ENCODE measurements around the gene NUP153.
"Not testable (repeated sequence)": the region's sequence is repeated elsewhere in the genome, so short reads cannot be mapped to it uniquely, and the experiment has no call there.

The NUP153 gene

DNA sequence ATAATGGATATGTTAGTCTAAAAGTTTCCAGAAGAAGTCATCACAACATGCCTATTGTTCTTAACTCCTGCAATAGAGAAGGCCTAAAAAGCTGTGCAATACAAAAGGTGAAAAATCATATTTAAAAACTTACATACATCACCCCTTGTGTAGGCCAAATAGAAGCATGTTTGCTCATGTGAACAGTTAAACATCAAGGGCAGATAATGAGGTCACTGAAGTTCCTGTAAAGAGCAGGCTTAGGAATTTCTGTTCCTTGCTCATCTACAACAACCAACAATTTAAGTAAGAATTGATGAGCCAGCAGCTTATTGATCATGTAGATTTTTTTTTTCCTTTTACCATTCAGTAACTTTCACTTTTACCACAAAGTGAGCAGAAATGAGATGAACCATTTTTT, 7.5 kb upstream of the NUP153 start:
- DNase-seq (ENCODE audit: low read depth), result no peak

DNA sequence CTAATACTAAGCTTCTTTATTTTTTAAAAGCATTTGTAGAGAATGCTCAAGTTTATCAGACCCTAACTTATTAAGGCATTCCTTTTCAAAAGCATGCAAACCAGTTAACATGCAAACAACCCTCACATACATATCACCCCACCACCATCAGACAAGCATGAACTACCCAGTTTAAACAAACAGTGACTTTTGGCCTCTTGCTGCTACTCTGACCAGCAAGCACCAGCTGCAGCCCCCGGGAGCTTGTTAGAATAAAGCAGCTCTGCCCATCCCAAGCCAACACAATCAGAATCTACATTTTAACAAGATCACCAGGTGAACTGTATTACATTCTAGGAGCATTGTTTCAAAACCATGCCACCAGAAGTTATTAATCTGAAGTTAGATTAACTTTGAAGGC, 5.9 kb upstream of the NUP153 start:
- DNase-seq (ENCODE audit: low read depth), result no peak

DNA sequence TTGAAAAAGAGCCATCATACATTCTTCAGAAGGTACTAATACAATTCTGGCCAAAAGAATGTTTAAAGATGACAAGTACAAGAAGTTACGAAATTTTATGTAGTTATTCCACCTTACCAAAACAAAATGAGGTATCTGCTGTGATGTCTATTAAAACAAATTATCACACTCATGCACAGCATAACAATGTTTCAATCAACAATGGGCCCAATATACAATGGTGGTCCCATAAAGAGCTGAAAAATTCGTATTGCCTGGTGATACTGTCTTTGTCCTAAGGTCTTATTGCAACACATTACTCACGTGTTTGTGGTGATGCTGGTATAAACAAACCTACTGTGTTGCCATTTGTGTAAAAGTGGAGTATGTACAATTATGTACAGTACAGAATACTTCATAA, 3.6 kb upstream of the NUP153 start:
- DNase-seq (ENCODE audit: low read depth), result peak; percentile 71

DNA sequence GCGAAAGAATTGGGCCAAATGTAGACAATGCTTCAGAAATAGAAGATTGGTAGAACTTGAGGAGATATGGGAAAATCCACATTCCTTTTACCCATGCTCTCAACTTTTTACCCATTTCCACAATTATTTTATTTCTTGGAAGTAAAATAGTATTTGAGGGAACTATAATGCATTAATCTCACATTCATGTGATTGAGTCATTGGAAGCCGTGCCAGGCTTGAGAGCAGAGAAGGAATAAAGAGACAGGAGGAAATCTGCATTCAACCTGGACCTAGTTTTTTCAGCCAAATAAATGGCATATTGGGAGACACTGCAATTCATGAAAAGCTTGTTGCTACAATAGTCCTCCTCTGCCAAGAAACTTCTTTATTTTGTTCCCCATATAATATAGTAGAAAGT, 2.8 kb upstream of the NUP153 start:
- DNase-seq (ENCODE audit: low read depth), result no peak

DNA sequence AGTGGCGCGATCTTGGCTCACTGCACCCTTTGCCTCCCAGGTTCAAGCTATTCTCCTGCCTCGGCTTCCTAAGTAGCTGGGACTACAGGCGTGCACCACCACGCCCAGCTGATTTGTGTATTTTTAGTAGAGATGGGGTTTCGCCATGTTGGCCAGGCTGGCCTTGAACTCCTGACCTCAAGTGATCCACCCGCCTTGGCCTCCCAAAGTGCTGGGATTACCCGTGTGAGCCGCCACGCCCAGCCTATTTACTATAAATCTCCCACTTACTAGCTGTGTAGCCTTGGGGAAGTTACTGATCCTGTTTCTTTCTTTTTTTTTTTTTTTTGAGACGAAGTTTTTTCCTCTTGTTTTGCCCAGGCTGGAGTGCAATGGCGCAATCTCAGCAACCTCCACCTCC, 1.3 kb upstream of the NUP153 start:
- not testable (repeated sequence) for DNase-seq (ENCODE audit: low read depth)

DNA sequence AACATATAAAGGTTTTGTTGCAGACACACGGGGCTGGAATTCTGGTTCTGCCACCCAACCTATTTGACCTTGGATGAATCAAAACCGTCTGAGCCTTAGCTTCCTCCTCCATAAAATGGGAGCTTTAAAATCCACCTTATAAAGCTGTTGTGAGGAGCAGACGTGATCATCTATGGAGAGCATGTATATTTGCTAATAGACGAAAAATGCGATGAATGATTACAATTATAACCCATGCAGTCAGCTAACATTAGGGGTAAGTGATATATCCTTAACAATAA, 586 bp upstream of the NUP153 start:
- no peak for DNase-seq (ENCODE audit: low read depth)

DNA sequence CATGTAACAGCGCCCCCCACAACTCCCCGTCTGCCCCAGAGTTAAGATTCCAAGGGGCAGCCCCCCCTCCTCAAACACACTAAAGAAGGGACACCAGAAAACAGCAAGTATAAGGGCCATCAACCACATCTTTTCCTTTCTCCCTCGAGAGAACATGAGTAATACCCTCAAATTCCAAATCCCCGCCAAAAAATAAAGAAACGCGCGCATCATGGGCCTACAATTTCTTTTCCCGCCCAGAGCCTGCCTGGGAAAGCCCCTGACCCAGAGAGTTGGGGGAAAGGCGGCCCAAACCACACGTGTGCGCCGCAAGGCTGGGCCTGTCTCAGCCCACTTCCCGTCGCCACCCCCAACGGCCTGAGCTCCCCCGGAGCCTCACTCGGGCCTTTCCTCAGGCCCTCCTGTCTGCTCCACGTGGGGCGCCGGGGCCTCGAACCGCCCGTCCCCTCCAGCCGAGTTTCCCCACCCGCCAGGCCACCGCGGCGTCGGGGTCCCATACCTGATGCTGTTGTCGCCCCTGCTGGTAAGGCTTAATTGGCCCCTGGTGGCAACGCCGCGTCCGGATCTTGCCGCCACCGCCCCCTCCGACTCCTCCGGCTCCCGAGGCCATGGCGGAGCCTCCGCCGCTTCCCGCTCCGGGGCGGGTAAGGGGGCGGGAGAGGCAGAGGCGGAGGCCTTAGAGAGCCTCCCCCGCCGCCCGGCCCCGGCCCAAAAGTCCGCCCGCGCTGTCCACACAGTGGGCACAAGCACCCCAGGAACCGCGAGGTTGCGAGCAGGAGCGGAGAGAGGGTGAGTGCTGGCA, 746 bp downstream of the NUP153 start:
- DNase-seq (ENCODE audit: low read depth), result peak; percentile 56

DNA sequence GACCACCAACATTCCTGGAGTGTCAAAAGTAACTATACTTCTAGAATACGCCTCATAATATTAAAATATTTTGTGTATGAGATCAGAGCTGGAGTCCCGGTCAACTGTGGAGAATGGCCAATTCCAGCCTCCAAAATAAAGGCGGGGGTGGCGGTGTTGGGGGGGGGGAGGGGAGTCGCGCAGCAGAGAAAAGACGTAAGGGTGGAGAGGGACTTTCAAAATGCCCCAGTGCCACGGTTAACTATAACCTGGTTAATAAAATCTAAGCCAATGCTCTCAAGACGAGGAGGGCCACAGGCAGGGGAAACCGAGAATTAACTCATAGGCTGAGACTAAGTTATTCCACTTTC, 1.3 kb downstream of the NUP153 start:
- peak; percentile 75 for DNase-seq (ENCODE audit: low read depth)

DNA sequence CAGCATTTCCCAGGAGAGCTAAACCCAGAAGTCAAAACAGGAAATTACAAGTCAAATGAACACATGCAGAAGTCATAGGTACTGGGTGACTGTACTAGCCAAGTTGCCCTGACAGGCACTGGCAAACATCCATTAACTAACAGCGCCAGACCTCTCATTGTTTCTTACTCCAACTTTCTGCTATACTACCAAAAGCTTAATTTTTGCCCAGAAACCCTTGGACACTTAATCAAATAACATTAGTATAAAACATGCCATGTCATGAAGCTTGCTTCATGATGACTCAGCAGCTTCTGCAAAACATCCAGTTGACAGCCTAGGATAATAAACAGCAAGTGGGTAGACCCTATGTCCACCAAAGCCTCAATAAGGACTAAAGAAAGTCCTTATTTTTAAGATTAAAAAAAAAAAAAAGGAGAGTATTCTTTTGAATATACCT, 3.5 kb downstream of the NUP153 start:
- DNase-seq (ENCODE audit: low read depth), result peak; percentile 81

DNA sequence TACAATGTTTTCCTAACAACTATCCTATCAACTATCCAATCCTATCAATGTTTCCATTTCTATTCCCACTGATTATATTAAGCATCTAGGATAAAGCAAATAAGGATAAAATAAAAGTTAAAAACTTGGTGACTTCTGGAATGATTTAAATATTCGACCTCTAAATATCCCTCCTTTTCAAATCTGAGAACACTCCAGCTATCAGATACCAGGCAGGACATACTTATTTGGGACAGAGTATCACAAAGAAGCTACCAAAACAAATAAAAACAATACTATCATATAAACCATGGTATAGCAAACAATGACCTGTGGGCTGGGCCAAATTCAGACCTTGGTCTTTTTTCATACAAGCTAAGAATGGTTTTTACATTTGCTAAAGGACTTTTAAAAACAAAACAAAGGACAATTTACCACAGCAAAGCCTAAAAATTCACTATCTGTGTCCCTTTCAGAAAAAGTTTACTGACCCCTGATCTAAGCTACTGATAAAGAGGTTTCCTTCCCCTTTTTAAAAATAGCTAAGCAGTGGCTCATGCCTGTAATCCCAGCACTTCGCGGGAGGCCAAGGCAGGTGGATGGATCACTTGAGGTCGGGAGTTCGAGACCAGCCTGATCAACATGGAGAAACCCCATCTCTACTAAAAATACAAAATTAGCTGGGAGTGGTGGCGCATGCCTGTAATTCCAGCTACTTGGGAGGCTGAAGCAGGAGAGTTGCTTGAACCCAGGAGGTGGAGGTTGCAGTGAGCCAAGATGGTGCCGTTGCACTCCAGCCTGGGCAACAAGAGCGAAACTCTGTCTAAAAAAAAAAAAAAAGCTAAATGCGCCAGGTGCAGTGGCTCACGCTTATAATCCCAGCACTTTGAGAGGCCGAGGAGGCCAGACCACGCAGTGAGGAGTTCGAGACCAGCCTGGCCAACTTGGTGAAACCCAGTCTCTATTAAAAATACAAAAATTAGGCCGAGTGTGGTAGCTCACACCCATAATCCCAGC, 6.0 kb downstream of the NUP153 start:
- DNase-seq (ENCODE audit: low read depth), result no peak

DNA sequence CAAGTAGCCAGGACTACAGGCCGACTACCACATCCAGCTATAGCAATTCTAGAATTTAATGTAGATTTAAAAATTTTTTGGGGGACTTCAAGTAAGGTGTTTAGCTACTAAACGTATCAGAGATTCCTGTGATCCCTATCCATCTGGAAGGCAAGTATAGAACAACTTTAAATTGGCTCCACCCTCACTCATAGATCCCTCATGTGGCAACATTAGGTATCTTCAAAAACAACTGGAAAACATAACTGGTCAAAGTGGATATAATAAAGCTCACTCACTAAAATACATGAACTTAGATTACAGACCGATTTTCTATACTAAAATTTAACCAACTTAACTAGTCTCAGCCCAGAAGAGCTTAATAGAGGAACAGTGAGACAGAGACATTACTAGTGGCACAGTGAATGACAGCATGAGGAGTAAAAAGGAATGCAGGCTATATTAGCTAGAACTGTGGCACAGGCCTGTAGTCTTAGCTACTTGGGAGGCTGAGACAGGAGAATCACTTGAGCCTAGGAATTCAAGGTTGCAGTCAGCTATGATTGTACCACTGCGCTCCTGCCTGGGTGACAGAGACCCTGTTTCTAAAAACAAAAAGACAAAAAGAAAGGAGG, 14.7 kb downstream of the NUP153 start:
- no peak for DNase-seq (ENCODE audit: low read depth)

DNA sequence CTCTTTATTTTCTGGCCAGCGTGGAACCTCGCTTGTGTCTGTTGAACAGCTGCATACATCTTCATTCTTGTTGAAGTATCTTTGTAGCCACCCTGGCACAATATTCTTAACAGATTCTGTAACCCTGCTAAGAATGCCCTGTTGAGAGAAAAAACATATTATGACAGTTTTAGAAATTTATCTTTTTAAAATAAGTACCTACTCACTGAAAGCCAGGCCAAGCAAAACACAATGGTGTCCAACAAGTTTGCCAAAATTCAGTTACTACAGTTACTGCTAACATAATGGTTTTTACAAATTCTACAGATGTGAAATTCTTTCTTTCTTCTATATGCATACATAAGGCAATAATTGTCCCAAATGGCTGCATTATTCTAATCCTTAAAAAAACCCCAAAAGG, 18.2 kb downstream of the NUP153 start:
- peak; percentile 34 for DNase-seq (ENCODE audit: low read depth)

DNA sequence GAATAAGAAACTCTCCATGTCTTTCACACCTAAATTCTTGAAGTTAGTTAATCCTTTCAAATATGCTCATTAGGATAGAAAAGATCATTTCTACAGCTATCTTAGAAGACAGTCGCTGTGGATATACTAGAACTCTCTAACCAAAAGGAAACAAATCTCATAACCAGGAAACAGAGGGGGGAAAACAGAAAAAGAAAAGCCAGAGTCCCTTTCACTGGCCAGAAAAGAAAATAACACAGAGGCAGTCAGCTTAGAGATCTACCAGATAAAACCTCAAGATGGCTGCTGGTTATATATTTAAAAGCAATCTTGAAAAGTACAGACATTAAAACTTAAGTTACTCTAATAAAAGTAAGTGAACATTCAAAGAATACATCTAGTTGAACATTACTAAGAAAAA, 19.6 kb downstream of the NUP153 start:
- DNase-seq (ENCODE audit: low read depth), result no peak

DNA sequence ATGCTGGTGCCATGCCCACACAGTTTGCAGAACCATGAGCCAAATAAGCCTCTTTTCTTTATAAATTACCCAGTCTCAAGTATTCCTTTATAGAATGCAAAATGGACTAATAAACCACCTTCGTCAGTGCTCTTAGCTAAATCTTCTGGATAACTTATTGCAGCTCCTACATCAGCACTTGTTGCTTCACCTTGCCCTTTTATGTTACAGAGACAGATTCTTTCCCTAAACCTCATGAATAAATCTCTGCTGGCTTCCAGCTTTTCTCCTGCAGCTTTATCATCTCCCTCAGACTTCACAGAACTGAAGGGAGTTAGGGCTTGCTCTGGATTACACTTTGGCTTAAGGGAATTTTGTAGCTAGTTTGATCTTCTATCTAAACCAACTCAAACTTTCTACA, 22.6 kb downstream of the NUP153 start:
- DNase-seq (ENCODE audit: low read depth), result no peak

DNA sequence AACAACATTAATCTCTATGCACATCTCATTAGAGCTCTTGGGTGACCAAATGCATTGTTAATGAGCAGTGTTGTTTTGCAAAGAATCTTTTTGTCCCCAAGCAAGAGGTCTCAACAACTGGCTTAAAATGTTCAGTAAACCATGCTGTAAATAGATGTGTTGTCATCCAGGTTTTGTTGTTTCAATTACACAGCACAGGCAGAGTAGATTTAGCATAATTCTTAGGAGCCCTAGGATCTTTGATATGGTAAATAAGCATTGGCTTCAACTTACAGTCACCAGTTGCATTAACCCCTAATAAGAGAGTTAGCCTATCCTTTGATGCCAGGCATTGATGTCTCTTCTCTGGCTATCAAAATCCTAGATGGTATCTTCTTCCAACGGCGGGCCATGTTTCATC, 23.3 kb downstream of the NUP153 start:
- DNase-seq (ENCODE audit: low read depth), result no peak

DNA sequence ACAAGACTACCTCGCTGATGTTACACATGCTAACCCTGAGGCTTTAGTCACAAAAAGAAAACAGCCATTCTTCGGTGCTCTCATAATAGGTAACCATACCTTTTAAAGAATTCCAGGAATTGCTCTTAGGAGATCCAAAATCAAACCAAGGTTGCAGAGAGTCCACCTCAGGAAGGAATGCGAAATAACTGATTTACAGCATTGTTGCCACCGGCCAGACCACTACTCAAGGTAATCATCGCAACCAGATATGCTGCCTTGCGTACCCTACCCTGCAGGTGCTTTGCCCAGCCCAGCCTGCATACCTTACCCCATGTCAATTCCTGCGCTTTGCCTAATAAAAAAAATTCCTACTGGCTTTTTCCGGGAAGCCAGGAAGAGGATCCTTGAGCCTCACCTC, 27.0 kb downstream of the NUP153 start:
- no peak for DNase-seq (ENCODE audit: low read depth)

DNA sequence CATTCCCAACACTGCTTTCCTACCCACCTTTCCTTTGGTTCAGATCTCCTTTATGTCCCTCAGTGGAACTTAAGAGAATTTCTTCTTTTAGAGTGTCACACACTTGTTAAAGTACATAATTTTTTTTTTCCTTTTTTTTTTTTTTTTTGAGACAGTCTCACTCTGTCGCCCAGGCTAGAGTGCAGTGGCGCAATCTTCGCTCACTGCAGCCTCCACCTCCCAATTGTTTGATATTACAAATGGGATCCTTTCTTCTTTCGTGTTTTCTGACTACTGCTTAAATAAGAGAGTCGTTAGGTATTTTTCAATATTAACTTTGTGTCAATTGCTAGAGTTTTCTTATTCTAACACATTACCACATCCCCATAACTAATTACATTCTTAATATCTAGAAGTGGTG, 29.1 kb downstream of the NUP153 start:
- DNase-seq (ENCODE audit: low read depth), result no peak

DNA sequence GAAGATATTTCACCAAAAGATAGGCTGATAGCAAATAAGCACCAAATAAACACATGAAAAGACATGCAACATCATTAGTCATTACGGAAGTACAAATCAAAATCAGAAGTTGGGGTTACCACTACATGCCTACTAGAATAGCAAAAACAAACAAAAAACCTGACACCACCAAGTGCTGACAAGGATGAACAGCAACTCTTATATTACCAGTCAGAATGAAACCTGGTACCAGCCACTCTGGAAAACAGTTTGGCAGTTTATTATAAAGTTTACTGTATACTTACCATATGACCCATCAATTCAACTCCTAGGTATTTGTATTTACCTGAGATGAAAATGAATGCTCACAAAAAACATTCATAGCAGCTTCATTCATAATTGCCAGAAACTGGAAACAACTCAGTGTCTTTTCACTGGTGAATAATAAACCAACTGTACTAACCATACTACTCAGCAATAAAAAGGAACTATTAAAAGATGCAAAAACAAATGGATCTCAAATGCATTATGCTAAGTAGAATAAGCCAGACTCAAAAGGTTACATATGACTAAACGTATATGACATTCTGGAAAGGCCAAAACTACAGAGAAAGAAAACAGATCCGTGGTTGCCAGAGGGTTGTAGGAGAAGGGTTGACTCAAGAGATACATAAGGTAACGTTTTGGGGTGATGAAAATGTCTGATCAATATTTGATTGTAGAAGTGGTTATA, 33.0 kb downstream of the NUP153 start:
- peak; percentile 9 for DNase-seq (ENCODE audit: low read depth)

DNA sequence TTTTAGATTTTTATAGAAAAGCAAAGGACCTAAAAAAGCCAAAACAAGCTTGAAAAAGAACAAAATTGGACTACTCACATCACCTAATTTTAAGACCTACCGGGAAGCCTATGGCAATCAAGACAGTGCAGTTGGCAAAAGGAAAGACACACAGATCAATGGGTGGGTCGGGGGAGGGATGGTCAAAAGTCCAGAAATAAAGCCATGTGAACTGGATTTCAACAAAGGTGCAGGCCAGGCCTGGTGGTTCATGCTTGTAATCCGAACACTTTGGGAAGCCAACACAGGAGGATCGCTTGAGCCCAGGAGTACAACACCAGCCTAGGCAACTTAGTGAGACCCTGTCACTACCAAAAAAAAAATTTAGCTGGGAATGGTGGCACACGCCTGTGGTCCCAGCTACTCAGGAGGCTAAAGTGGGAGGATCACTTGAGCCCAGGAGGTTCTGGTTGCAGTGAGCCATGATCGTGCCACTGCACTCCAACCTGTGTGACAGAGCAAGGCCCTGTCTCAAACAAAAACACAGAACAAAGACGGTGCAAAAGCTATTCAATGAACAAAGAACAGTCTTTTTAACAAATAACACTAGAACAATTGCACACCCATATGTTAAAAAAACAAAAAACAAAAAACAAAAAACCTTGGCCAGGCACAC, 34.5 kb downstream of the NUP153 start:
- no peak for DNase-seq (ENCODE audit: low read depth)

DNA sequence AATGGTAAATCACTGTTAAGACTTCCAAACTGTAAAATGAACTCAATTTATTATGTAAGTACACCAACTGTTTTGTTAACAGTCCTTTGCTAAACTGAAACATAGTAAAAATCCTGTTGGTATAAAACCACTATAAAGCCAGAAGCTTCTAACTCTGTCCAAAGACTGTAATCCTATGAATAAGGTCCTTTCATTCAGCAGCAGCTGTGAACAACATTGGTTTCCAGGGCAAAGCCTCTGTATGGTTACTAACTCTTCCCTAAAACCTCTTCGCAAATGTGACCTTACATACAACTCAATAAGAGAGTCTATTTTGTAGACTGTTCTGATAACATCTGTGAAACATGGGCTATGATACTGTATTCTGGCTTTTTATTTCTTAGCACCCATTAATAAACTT, 40.1 kb downstream of the NUP153 start:
- no peak for DNase-seq (ENCODE audit: low read depth)

DNA sequence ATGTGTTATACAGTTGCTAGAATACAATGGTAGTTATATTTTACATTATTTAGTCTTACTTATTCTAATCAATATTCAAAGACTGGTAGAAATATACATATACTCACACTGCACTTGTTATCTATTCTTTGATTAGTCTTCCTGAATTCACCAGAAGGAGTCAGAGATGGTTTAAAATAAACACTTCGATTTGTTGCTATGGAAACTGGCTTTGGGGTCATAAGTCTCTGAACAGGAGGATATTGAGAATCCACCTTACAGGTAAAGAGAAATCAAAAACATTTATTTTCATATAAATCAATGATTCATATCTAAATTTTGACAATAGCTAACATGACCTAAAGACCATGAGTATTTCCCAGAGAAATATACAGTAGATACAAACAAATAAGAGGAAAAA, 41.6 kb downstream of the NUP153 start:
- DNase-seq (ENCODE audit: low read depth), result no peak

DNA sequence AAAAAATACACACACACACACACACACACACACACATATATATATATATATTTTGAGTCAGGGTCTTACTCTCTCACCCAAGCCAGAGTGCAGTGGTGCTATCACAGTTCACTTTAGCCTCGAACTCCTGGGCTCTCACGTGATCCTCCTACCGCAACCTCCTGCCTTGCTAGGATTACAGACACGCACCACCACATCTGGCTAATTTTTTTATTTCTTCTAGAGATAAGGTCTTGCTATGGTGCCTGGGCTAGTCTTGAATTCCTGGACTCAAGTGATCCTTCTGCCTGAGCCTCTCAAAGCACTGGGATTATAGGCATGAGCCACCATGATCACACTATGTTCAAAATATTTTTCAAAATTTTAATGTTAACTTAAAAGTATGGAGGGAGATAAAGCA, 43.5 kb downstream of the NUP153 start:
- DNase-seq (ENCODE audit: low read depth), result no peak
